ENCODE results near the gene NEU3. TPM values are rescaled to one million over a fixed set of nuclear protein-coding genes. Genes with fewer than 3 reads are reported as not detected.

The NEU3 gene
- total RNA-seq, 1 experiment from 2014 or later = 12.5 TPM

GRCh38 chr11:75035911-75036565 lies 47.3 kb downstream of the NEU3 start (continued):
- TF ChIP-seq ZBTB33 (IDR thresholded peaks at IDR 0.05; ENCODE audit: extremely low read depth, insufficient replicate concordance, low read length) = peak; percentile 34
- peak; percentile 67; the same call in 1 of the 2 replicates for TF ChIP-seq JUND (IDR thresholded peaks at IDR 0.05)
- no peak for TF ChIP-seq POLR2A (IDR thresholded peaks at IDR 0.05; ENCODE audit: borderline replicate concordance, extremely low read depth, insufficient read depth, insufficient read length)

- BruUV-seq (replicated peaks) = no TSS peak
- H3K4me3 ChIP-seq (replicated peaks in 1 of 2; ENCODE audit: low read depth in 1 of 2, low read length in 2 of 2) = no peak overlapping the region
- CTCF ChIA-PET = no interaction called here
- RAD21 ChIA-PET (ENCODE audit: low non-redundant PET in 1 of 2, low total read pairs in 2 of 2, uncharacterized antibody in 2 of 2, unreplicated experiment in 2 of 2) = no interaction called here
- no peaks in the 10 kb centered on the region for H3K9me3 ChIP-seq (ENCODE audit: control insufficient read depth in 1 of 2, insufficient read depth in 1 of 2, low read depth in 1 of 2, low read length in 2 of 2)
- no peaks in the 10 kb centered on the region for H3K79me2 ChIP-seq (ENCODE audit: insufficient read depth, low read length)
- no peaks in the 10 kb centered on the region for H3K36me3 ChIP-seq (ENCODE audit: control insufficient read depth in 1 of 2, insufficient read depth in 2 of 2, low read length in 2 of 2)
- no peak for ATAC-seq
- TF ChIP-seq FOSL1 (IDR thresholded peaks at IDR 0.05; ENCODE audit: low read depth) (no peak), EZH2 (IDR thresholded peaks at IDR 0.05) (no peak), ZFX (IDR thresholded peaks at IDR 0.05) (no peak), SP1 (IDR thresholded peaks at IDR 0.05; ENCODE audit: low read depth) (no peak), JUND (IDR thresholded peaks at IDR 0.05) (no peak), EZH2phosphoT487 (IDR thresholded peaks at IDR 0.05; ENCODE audit: borderline replicate concordance) (no peak), ZNF274 (IDR thresholded peaks at IDR 0.05; ENCODE audit: low read depth, low read length) (no peak), SIN3A (IDR thresholded peaks at IDR 0.05; ENCODE audit: low read depth) (no peak), MAX (IDR thresholded peaks at IDR 0.05) (no peak), POLR2A (IDR thresholded peaks at IDR 0.05; ENCODE audit: borderline replicate concordance, extremely low read depth, insufficient read depth, insufficient read length) (no peak)
- H3K27me3 ChIP-seq (ENCODE audit: insufficient read depth, low read length) = no peaks in the 10 kb centered on the region
- no peaks in the 10 kb centered on the region for H4K20me1 ChIP-seq (ENCODE audit: insufficient read depth)
- DNase-seq (ENCODE audit: low read depth, low spot score) = no peak
- no peak overlapping the region for H3K9ac ChIP-seq (ENCODE audit: low read length)
- no peak overlapping the region for H2AFZ ChIP-seq (ENCODE audit: low read depth, low read length, poor library complexity, severe bottlenecking)
- intact Hi-C loops (cut with micrococcal nuclease) = no loop called here
- H3K27ac ChIP-seq (ENCODE audit: low read depth, low read length) = no peak overlapping the region
- H3K4me1 ChIP-seq (ENCODE audit: control insufficient read depth in 1 of 2, insufficient read depth in 2 of 2, low read length in 2 of 2) = peaks cover 19 to 26% of the 10 kb centered on the region in 2 experiments
- POLR2A ChIA-PET = no interaction called here
- H3K4me2 ChIP-seq (ENCODE audit: low read length) = no peak overlapping the region
- H3K9me2 ChIP-seq (ENCODE audit: insufficient read depth) = no peaks in the 10 kb centered on the region
Observed at GRCh38 chr11:75040167-75040770, 51.5 kb downstream of the NEU3 start.
